OCI-LY3 (cell line): ENCODE data around the gene RNF138.

ENCODE experiments used
- EZH2phosphoT487 ChIP-seq: fragments of 200-600 bp; shearing (Covaris generic); IDR thresholded peaks from 2 replicates; pipeline ENCODE4 v1.6.1; 2018; ENCODE audit warnings: antibody characterized with exemption, mixed run types, low read depth
- TF ChIP-seq, protein P1 (sequence below): fragments of 200-600, 300-600 bp; sonication (generic); IDR thresholded peaks from 2 replicates; pipeline ENCODE4 v1.5.1; 2014; ENCODE audit warnings: antibody characterized with exemption, low read length, low read depth

DNA sequence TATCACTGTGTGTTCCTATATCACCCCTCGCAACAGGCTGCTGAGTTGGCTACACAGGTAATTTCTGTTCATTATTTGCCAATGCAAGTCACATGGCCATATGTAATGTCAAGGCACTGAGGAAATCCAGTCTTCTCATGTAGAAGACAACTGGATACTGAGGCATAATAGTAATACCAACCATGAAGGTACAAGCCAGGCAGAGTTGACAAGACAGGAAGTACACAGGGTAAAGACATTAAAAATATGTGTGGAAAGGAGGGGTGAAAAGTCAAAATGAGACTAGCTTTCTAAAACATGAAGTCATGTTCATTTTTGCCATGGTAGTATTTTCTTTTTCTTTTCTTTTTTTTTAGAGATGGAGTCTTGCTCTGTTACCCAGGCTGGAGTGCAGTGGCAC lies 17.5 kb upstream of the RNF138 start:
- TF ChIP-seq, protein P1, sequence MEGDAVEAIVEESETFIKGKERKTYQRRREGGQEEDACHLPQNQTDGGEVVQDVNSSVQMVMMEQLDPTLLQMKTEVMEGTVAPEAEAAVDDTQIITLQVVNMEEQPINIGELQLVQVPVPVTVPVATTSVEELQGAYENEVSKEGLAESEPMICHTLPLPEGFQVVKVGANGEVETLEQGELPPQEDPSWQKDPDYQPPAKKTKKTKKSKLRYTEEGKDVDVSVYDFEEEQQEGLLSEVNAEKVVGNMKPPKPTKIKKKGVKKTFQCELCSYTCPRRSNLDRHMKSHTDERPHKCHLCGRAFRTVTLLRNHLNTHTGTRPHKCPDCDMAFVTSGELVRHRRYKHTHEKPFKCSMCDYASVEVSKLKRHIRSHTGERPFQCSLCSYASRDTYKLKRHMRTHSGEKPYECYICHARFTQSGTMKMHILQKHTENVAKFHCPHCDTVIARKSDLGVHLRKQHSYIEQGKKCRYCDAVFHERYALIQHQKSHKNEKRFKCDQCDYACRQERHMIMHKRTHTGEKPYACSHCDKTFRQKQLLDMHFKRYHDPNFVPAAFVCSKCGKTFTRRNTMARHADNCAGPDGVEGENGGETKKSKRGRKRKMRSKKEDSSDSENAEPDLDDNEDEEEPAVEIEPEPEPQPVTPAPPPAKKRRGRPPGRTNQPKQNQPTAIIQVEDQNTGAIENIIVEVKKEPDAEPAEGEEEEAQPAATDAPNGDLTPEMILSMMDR: no peak
- no peak for TF ChIP-seq EZH2phosphoT487
